ENCODE results near the gene MBOAT2.

DNA sequence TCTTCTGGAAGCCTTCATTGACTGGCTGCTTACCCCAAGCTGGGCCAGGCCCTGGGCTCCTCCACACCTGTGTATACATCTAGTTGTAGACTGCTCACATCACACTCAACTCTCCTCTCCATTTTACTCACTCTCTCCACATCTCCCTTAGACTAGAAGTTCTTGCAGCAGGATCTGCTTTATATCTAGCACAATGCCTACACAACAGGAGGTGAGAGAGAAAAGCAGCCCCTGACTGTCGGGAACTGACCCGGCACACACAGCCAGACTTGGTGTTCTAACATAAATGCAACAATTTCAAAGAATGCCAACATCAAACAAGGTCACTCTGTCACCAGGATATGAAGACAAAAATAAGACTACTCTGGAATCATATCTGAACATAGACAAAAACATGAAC lies 172.0 kb downstream of the MBOAT2 start:
- TF ChIP-seq, protein P1, sequence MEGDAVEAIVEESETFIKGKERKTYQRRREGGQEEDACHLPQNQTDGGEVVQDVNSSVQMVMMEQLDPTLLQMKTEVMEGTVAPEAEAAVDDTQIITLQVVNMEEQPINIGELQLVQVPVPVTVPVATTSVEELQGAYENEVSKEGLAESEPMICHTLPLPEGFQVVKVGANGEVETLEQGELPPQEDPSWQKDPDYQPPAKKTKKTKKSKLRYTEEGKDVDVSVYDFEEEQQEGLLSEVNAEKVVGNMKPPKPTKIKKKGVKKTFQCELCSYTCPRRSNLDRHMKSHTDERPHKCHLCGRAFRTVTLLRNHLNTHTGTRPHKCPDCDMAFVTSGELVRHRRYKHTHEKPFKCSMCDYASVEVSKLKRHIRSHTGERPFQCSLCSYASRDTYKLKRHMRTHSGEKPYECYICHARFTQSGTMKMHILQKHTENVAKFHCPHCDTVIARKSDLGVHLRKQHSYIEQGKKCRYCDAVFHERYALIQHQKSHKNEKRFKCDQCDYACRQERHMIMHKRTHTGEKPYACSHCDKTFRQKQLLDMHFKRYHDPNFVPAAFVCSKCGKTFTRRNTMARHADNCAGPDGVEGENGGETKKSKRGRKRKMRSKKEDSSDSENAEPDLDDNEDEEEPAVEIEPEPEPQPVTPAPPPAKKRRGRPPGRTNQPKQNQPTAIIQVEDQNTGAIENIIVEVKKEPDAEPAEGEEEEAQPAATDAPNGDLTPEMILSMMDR (IDR thresholded peaks at IDR 0.05): no peak
- no peak for TF ChIP-seq POLR2AphosphoS5 (IDR thresholded peaks at IDR 0.05; ENCODE audit: low read depth, low read length)
- TF ChIP-seq, protein P2, sequence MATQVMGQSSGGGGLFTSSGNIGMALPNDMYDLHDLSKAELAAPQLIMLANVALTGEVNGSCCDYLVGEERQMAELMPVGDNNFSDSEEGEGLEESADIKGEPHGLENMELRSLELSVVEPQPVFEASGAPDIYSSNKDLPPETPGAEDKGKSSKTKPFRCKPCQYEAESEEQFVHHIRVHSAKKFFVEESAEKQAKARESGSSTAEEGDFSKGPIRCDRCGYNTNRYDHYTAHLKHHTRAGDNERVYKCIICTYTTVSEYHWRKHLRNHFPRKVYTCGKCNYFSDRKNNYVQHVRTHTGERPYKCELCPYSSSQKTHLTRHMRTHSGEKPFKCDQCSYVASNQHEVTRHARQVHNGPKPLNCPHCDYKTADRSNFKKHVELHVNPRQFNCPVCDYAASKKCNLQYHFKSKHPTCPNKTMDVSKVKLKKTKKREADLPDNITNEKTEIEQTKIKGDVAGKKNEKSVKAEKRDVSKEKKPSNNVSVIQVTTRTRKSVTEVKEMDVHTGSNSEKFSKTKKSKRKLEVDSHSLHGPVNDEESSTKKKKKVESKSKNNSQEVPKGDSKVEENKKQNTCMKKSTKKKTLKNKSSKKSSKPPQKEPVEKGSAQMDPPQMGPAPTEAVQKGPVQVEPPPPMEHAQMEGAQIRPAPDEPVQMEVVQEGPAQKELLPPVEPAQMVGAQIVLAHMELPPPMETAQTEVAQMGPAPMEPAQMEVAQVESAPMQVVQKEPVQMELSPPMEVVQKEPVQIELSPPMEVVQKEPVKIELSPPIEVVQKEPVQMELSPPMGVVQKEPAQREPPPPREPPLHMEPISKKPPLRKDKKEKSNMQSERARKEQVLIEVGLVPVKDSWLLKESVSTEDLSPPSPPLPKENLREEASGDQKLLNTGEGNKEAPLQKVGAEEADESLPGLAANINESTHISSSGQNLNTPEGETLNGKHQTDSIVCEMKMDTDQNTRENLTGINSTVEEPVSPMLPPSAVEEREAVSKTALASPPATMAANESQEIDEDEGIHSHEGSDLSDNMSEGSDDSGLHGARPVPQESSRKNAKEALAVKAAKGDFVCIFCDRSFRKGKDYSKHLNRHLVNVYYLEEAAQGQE (IDR thresholded peaks at IDR 0.05; ENCODE audit: insufficient read depth in 1 of 2, low read depth in 2 of 2, low read length in 1 of 2): no peak
- TF ChIP-seq SIN3A (IDR thresholded peaks at IDR 0.05; ENCODE audit: borderline replicate concordance, insufficient read depth, low read depth, low read length): no peak

Measured in Panc1 (cell line).